Liver (tissue), 9 donors: Measurements from ENCODE around the gene FAM163A. TPM values are rescaled to one million over a fixed set of nuclear protein-coding genes. Genes with fewer than 3 reads are reported as not detected.

ENCODE experiments used
- DNase-seq: peaks from one replicate; pipeline ENCODE4 v3.0.0-alpha.2; 2017; ENCODE audit warnings: low spot score
- H3K27ac ChIP-seq, 2 donors: one replicate each; pipeline ENCODE4 v1.7.0; 2013; ENCODE audit warnings: inconsistent platforms in 2 of 2, low read length in 2 of 2, control low read depth in 1 of 2, low read depth in 1 of 2, mild to moderate bottlenecking in 1 of 2
- H3K27me3 ChIP-seq, 4 donors: one replicate each; pipeline versions ENCODE4 v1.6.1 to v1.7.0; 2013; ENCODE audit warnings: low read length in 3 of 4, inconsistent platforms in 1 of 4, mild to moderate bottlenecking in 1 of 4, moderate library complexity in 1 of 4; ENCODE audit not compliant: control insufficient read depth in 4 of 4, insufficient read depth in 4 of 4
- H3K36me3 ChIP-seq, 4 donors: one replicate each; pipeline versions ENCODE4 v1.6.1 to v1.7.0; 2013; ENCODE audit warnings: low read length in 3 of 4, mild to moderate bottlenecking in 3 of 4, low read depth in 1 of 4, moderate library complexity in 1 of 4; ENCODE audit not compliant: control insufficient read depth in 4 of 4, insufficient read depth in 3 of 4
- H3K4me1 ChIP-seq, 4 donors: one replicate each; pipeline versions ENCODE4 v1.6.1 to v1.7.0; 2013; ENCODE audit warnings: low read length in 3 of 4, mild to moderate bottlenecking in 3 of 4, moderate library complexity in 1 of 4; ENCODE audit not compliant: control insufficient read depth in 4 of 4, insufficient read depth in 4 of 4
- H3K4me3 ChIP-seq, 3 donors: one replicate each; pipeline versions ENCODE4 v1.6.1 to v1.7.0; 2013; ENCODE audit warnings: low read length in 3 of 3, control low read depth in 1 of 3, low read depth in 1 of 3, mild to moderate bottlenecking in 1 of 3
- H3K9ac ChIP-seq, 2 donors: one replicate each; pipeline ENCODE4 v1.7.0; 2013; ENCODE audit warnings: low read length in 2 of 2, mild to moderate bottlenecking in 2 of 2, moderate library complexity in 2 of 2, control low read depth in 1 of 2, low read depth in 1 of 2
- H3K9me3 ChIP-seq, 4 donors: one replicate each; pipeline versions ENCODE4 v1.6.1 to v1.7.0; 2013; ENCODE audit warnings: low read length in 3 of 4; ENCODE audit not compliant: control insufficient read depth in 4 of 4
- ATF3 ChIP-seq: IDR thresholded peaks from 2 replicates; pipeline ENCODE4 v1.6.1; 2016; ENCODE audit warnings: antibody characterized with exemption
- CTCF ChIP-seq: fragments of 150-350 bp; IDR thresholded peaks from 2 replicates; pipeline ENCODE4 v1.5.1; 2017; ENCODE audit warnings: improper control_type of control experiment, low read depth, low read length; ENCODE audit not compliant: missing input control
- EGR1 ChIP-seq, 2 donors: IDR thresholded peaks; 2 replicates each; pipeline ENCODE4 v1.6.1; 2016 to 2018; ENCODE audit warnings: antibody characterized with exemption in 2 of 2, low read depth in 2 of 2
- FOXA1 ChIP-seq: IDR thresholded peaks from 2 replicates; pipeline ENCODE4 v1.6.1; 2016; ENCODE audit warnings: antibody characterized with exemption
- FOXA2 ChIP-seq: IDR thresholded peaks from 2 replicates; pipeline ENCODE4 v1.6.1; 2016; ENCODE audit warnings: antibody characterized with exemption
- GABPA ChIP-seq, 2 donors: IDR thresholded peaks in 1 of 2; conservative IDR thresholded peaks in 1 of 2; 2 replicates each; pipeline ENCODE4 v1.6.1; 2016; ENCODE audit warnings: antibody characterized with exemption in 2 of 2, mild to moderate bottlenecking in 1 of 2, moderate library complexity in 1 of 2
- HNF4A ChIP-seq, 2 donors: conservative IDR thresholded peaks; 2 replicates each; pipeline ENCODE4 v1.6.1; 2016; ENCODE audit warnings: antibody characterized with exemption in 2 of 2, mild to moderate bottlenecking in 2 of 2
- HNF4G ChIP-seq: IDR thresholded peaks from 2 replicates; pipeline ENCODE4 v1.6.1; 2016; ENCODE audit warnings: antibody characterized with exemption
- JUND ChIP-seq, 2 donors: IDR thresholded peaks; 2 replicates each; pipeline ENCODE4 v1.6.1; 2016; ENCODE audit warnings: antibody characterized with exemption in 2 of 2
- MAX ChIP-seq: IDR thresholded peaks from 2 replicates; pipeline ENCODE4 v1.6.1; 2016; ENCODE audit warnings: antibody characterized with exemption
- NR2F2 ChIP-seq: IDR thresholded peaks from 2 replicates; pipeline ENCODE4 v1.6.1; 2016; ENCODE audit warnings: antibody characterized with exemption
- RAD21 ChIP-seq, 2 donors: IDR thresholded peaks; 2 replicates each; pipeline ENCODE4 v1.6.1; 2016; ENCODE audit warnings: antibody characterized with exemption in 2 of 2, mild to moderate bottlenecking in 2 of 2
- REST ChIP-seq: IDR thresholded peaks from 2 replicates; pipeline ENCODE4 v1.6.1; 2016; ENCODE audit warnings: antibody characterized with exemption, mild to moderate bottlenecking
- RXRA ChIP-seq, 2 donors: IDR thresholded peaks; 2 replicates each; pipeline ENCODE4 v1.6.1; 2017 to 2018; ENCODE audit warnings: antibody characterized with exemption in 2 of 2, mild to moderate bottlenecking in 1 of 2
- SP1 ChIP-seq: IDR thresholded peaks from 2 replicates; pipeline ENCODE4 v1.6.1; 2018; ENCODE audit warnings: antibody characterized with exemption, mild to moderate bottlenecking
- TAF1 ChIP-seq: conservative IDR thresholded peaks from 2 replicates; pipeline ENCODE4 v1.6.1; 2016; ENCODE audit warnings: antibody characterized with exemption, mild to moderate bottlenecking
- YY1 ChIP-seq: IDR thresholded peaks from 2 replicates; pipeline ENCODE4 v1.6.1; 2016; ENCODE audit warnings: antibody characterized with exemption, mild to moderate bottlenecking
- ZBTB33 ChIP-seq: IDR thresholded peaks from 2 replicates; pipeline ENCODE4 v1.6.1; 2016; ENCODE audit warnings: antibody characterized with exemption
- WGBS: extraction: QIAGEN DNeasy Blood & Tissue Kit; methylation state at CpG from one replicate; pipeline ENCODE4 v1.1.7; 2013; 5-methylcytosine and 5-hydroxymethylcytosine counted together
- polyA plus RNA-seq, 2 donors: library from polyadenylated mRNA; stranded (reverse) in 1 of 2; unstranded in 1 of 2; fragments of 200-250 nt in 1 of 2; fragments of >200 nt in 1 of 2; fragmentation: Nextera tagmentation in 1 of 2; extraction: Ambion mirVana in 1 of 2; gene quantifications; one replicate each; pipeline versions ENCODE4 v1.2.1 to v1.2.3, GENCODE V29; 2013 to 2015
- total RNA-seq, 2 donors: library from RNA; depleted of rRNA; stranded (reverse); fragments of >200 nt; gene quantifications; one replicate each; pipeline ENCODE4 v1.2.3, GENCODE V29; 2014
- donor health status: healthy.
- donor health status: healthy.
- donor health status: healthy.
- donor health status: healthy.
- donor health status: healthy.

Gene FAM163A
- total and polyA plus RNA-seq, 4 donors: 0.07 TPM; not detected in 3

- Histone ChIP-seq H3K4me3 (no peak overlapping the region), H3K9me3 (no peaks in the 10 kb centered on the region), H3K27me3 (no peaks in the 10 kb centered on the region), H3K27ac (no peak overlapping the region), H3K9ac (no peak overlapping the region), H3K36me3 (peaks cover 8 to 70% (median 55%) of the 10 kb centered on the region in 4 donors), H3K4me1 (no peaks in the 10 kb centered on the region)
- no peak for DNase-seq
- TF ChIP-seq CTCF (no peak), FOXA1 (no peak), FOXA2 (no peak), EGR1 (IDR thresholded peaks at IDR 0.05; ENCODE audit: low read depth in 2 of 2) (no peak), RXRA (IDR thresholded peaks at IDR 0.05) (no peak), SP1 (no peak), TAF1 (no peak), MAX (no peak), GABPA (IDR thresholded peaks at IDR 0.05 in 1 of 2, conservative IDR thresholded peaks at IDR 0.05 in 1 of 2) (no peak), YY1 (no peak), REST (no peak), HNF4G (no peak), HNF4A (conservative IDR thresholded peaks at IDR 0.05) (no peak), ATF3 (no peak), JUND (IDR thresholded peaks at IDR 0.05) (no peak), RAD21 (IDR thresholded peaks at IDR 0.05) (no peak), NR2F2 (no peak), ZBTB33 (no peak)
- 99% methylated on average over 3 of the region's 3 CpGs for WGBS
Measured at GRCh38 chr1:179848233-179848632, 105.1 kb downstream of the FAM163A start.
